ENCODE data around the gene LGALS3BP. TPM values are rescaled to one million over a fixed set of nuclear protein-coding genes. Genes with fewer than 3 reads are reported as not detected.

LGALS3BP gene
- total RNA-seq, 1 donor from 2014 or later = 12.6 TPM

DNA sequence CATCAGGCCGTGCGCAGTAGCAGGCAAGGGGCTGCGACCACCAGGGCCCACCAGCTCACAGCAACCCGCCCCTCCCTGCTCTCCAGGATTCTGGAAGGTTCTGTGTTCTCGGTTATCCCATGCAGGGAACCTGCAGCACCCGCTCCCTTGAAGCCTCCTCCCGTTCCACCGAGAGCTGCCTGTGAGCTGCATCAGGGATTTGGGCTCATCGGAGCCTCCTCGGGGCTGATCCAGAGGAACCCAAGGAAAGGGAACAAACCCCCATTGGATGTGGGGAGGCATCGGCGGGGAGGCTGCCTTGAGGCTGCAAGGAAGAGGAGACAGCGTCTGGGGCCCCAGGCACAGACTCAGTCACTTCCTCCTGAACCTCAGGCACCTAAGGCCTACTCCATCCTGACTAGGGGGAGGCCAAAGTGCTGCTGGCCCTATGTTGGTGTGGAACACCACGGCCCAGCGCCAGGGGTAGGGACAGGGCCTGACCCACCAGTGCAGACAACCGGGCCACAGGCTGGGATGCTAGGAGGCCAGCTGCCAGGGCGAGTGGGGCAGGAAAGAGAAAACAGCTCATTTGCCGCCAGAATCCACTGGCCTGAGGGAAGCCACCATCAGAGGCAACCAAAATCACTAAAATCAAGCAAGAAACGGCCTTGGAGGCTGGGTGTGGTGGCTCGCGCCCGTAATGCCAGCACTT is 14.4 kb upstream of the LGALS3BP start:
- peaks cover 8% of the 10 kb centered on the region for H3K27me3 Mint-ChIP-seq (ENCODE audit: unreplicated experiment)
- no peak overlapping the region for H3K4me3 Mint-ChIP-seq (ENCODE audit: unreplicated experiment)
- DNase-seq (ENCODE audit: low spot score) = no peak
- TF ChIP-seq, protein P1, sequence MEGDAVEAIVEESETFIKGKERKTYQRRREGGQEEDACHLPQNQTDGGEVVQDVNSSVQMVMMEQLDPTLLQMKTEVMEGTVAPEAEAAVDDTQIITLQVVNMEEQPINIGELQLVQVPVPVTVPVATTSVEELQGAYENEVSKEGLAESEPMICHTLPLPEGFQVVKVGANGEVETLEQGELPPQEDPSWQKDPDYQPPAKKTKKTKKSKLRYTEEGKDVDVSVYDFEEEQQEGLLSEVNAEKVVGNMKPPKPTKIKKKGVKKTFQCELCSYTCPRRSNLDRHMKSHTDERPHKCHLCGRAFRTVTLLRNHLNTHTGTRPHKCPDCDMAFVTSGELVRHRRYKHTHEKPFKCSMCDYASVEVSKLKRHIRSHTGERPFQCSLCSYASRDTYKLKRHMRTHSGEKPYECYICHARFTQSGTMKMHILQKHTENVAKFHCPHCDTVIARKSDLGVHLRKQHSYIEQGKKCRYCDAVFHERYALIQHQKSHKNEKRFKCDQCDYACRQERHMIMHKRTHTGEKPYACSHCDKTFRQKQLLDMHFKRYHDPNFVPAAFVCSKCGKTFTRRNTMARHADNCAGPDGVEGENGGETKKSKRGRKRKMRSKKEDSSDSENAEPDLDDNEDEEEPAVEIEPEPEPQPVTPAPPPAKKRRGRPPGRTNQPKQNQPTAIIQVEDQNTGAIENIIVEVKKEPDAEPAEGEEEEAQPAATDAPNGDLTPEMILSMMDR (IDR thresholded peaks at IDR 0.05; ENCODE audit: unreplicated experiment) = no peak
- no peaks in the 10 kb centered on the region for H3K9me3 Mint-ChIP-seq (ENCODE audit: unreplicated experiment)
- H3K36me3 Mint-ChIP-seq (ENCODE audit: low read depth, unreplicated experiment) = peaks cover 21% of the 10 kb centered on the region
- H3K4me1 Mint-ChIP-seq (ENCODE audit: unreplicated experiment) = no peaks in the 10 kb centered on the region
- no peak overlapping the region for H3K27ac Mint-ChIP-seq (ENCODE audit: unreplicated experiment)

DNA sequence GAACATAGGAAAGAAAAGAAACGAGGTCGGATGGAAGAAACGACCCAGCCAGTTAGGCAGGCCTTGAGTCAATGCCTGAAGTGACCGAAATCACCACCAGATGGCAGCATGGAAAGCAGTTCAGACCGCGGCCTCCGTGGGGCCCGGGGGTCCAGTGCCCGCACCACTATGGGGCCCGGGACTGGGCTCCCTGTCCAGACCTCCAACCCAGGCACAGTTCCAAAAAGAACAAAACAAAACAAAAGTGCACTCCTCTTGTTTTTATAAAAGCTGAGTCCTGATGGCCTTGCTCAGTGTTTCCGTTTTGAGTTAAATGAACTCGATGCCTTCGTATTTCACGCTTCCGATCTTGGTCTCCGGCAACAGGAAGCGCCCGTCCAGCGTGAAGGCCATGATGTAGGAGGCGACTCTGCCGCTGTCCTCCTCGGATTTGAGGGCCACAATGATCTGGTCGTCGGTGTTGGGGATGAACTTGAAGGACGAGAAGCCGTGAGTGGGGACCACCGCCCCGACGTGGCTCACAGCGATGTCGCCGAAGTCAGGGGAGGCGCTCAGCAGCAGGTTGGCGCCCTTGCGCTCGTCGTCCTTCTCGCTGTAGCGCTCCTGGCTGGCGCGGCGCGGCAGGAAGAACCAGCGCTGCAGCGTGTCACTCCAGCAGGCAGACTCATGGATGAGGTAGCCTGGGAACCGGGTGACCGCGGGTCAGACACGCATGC is 13.7 kb upstream of the LGALS3BP start:
- TF ChIP-seq, protein P1 (IDR thresholded peaks at IDR 0.05; ENCODE audit: unreplicated experiment) = peak; percentile 85
- no peaks in the 10 kb centered on the region for H3K4me1 Mint-ChIP-seq (ENCODE audit: unreplicated experiment)
- peak overlapping the region; percentile 66 for H3K4me3 Mint-ChIP-seq (ENCODE audit: unreplicated experiment)
- H3K36me3 Mint-ChIP-seq (ENCODE audit: low read depth, unreplicated experiment) = peaks cover 21% of the 10 kb centered on the region
- H3K27me3 Mint-ChIP-seq (ENCODE audit: unreplicated experiment) = peaks cover 8% of the 10 kb centered on the region
- H3K9me3 Mint-ChIP-seq (ENCODE audit: unreplicated experiment) = no peaks in the 10 kb centered on the region
- no peak overlapping the region for H3K27ac Mint-ChIP-seq (ENCODE audit: unreplicated experiment)
- peak; percentile 76 for DNase-seq (ENCODE audit: low spot score)

DNA sequence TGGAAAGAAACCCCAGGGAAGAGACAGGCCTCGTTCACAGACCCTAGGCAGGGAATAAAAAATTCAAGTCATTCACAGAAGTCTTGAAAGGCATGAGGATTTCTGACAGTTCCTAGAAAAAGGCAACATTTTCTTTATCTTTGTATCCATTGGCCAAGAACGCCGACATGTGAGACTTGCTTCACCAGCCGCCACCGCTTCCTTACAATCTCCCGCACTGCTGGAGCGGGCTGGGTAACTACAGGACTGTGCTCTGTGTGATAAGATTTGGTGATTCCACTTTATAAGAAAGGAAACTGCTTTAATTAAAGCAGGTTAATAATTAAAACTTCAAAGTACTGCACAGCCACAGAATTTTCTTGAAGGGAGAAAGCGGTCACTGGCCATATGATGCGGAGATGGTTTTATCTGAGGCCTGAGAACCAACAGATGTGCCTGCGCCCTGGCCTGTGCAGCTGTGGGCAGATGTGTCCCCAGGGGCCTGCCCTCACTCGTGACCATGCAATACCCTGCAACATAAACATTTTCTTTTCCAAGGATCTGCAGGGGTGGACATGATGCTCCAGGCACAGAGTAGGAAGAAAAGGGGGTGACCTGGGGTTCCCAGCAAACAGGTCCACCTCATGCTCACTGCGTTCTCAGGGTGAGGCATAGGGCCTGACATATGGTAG is 13.0 kb upstream of the LGALS3BP start:
- no peak for DNase-seq (ENCODE audit: low spot score)
- Mint-ChIP-seq H3K36me3 (ENCODE audit: low read depth, unreplicated experiment) (peaks cover 21% of the 10 kb centered on the region), H3K9me3 (ENCODE audit: unreplicated experiment) (no peaks in the 10 kb centered on the region), H3K27me3 (ENCODE audit: unreplicated experiment) (peaks cover 5% of the 10 kb centered on the region), H3K4me1 (ENCODE audit: unreplicated experiment) (no peaks in the 10 kb centered on the region), H3K27ac (ENCODE audit: unreplicated experiment) (peak overlapping the region; percentile 42), H3K4me3 (ENCODE audit: unreplicated experiment) (peak overlapping the region; percentile 66)
- TF ChIP-seq, protein P1 (IDR thresholded peaks at IDR 0.05; ENCODE audit: unreplicated experiment) = no peak

DNA sequence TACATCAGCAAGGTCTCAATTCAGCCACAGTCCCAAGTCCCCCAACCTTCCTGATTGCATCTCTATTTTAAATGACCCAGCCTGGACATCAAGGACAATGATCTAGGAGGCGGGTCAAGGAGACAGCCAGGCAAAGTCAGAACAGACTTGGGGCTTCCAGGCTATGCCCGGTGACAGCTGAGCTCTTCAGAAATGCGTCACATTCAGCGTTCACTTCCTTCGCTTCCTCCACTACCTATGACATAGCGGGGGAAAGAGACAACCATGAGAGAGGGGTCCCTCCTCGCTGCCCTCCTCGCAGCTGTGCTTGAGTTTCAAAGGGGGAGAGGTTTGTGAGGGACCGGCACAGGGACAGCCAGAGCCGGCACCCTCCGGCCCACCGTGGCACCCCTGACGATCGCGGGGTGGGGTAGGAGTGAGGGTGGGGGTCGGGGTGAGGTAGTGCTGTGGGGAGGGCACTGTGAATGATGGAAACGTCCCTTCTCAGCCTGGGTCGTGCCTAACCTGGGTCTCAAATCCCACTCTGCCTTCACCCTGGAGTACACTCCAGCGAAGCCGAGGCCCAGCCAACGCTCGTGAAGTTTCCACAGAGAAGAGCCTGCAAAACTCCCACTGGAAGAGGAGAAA is 12.3 kb upstream of the LGALS3BP start:
- Mint-ChIP-seq H3K27ac (ENCODE audit: unreplicated experiment) (no peak overlapping the region), H3K4me1 (ENCODE audit: unreplicated experiment) (peaks cover under 1% of the 10 kb centered on the region), H3K36me3 (ENCODE audit: low read depth, unreplicated experiment) (peaks cover 19% of the 10 kb centered on the region), H3K27me3 (ENCODE audit: unreplicated experiment) (peaks cover 5% of the 10 kb centered on the region), H3K9me3 (ENCODE audit: unreplicated experiment) (no peaks in the 10 kb centered on the region), H3K4me3 (ENCODE audit: unreplicated experiment) (no peak overlapping the region)
- TF ChIP-seq, protein P1 (IDR thresholded peaks at IDR 0.05; ENCODE audit: unreplicated experiment) = no peak
- no peak for DNase-seq (ENCODE audit: low spot score)
